ENCODE measurements around the gene RAP2A.

Gene RAP2A

GRCh38 chr13:97448503-97449251 lies 14.7 kb downstream of the RAP2A start:
- no peak for DNase-seq (ENCODE audit: low spot score)

- DNase-seq (ENCODE audit: low spot score): no peak
These were observed 20.7 kb downstream of the RAP2A start for GRCh38 chr13:97454699-97455098.

GRCh38 chr13:97456047-97456446 lies 22.1 kb downstream of the RAP2A start:
- DNase-seq (ENCODE audit: low spot score): no peak

GRCh38 chr13:97459215-97459777 lies 25.3 kb downstream of the RAP2A start:
- DNase-seq (ENCODE audit: low spot score): no peak

GRCh38 chr13:97460004-97460775 lies 26.2 kb downstream of the RAP2A start:
- no peak for DNase-seq (ENCODE audit: low spot score)

GRCh38 chr13:97460853-97461252 lies 26.9 kb downstream of the RAP2A start:
- no peak for DNase-seq (ENCODE audit: low spot score)

- no peak for DNase-seq (ENCODE audit: low spot score)
These were observed 30.6 kb downstream of the RAP2A start for GRCh38 chr13:97464561-97464960.

- DNase-seq (ENCODE audit: low spot score): no peak
These were observed 32.8 kb downstream of the RAP2A start for GRCh38 chr13:97466722-97467121.

GRCh38 chr13:97468331-97468730 lies 34.4 kb downstream of the RAP2A start:
- DNase-seq (ENCODE audit: low spot score): peak; percentile 0

GRCh38 chr13:97471711-97472110 lies 37.7 kb downstream of the RAP2A start:
- no peak for DNase-seq (ENCODE audit: low spot score)

GRCh38 chr13:97474349-97474980 lies 40.5 kb downstream of the RAP2A start:
- no peak for DNase-seq (ENCODE audit: low spot score)

- no peak for DNase-seq (ENCODE audit: low spot score)
These were observed 41.0 kb downstream of the RAP2A start for GRCh38 chr13:97475011-97475410.

GRCh38 chr13:97477844-97478243 lies 43.9 kb downstream of the RAP2A start:
- DNase-seq (ENCODE audit: low spot score): no peak

GRCh38 chr13:97478247-97478646 lies 44.3 kb downstream of the RAP2A start:
- DNase-seq (ENCODE audit: low spot score): no peak

- DNase-seq (ENCODE audit: low spot score): no peak
These were observed 49.5 kb downstream of the RAP2A start for GRCh38 chr13:97483465-97483864.

- DNase-seq (ENCODE audit: low spot score): no peak
These were observed 50.3 kb downstream of the RAP2A start for GRCh38 chr13:97484301-97484700.

- no peak for DNase-seq (ENCODE audit: low spot score)
These were observed 51.4 kb downstream of the RAP2A start for GRCh38 chr13:97485320-97485719.

- no peak for DNase-seq (ENCODE audit: low spot score)
These were observed 56.8 kb downstream of the RAP2A start for GRCh38 chr13:97490702-97491307.

GRCh38 chr13:97491452-97491851 lies 57.5 kb downstream of the RAP2A start:
- DNase-seq (ENCODE audit: low spot score): no peak

- DNase-seq (ENCODE audit: low spot score): no peak
These were observed 58.3 kb downstream of the RAP2A start for GRCh38 chr13:97492257-97492656.

GRCh38 chr13:97492684-97493371 lies 58.9 kb downstream of the RAP2A start:
- no peak for DNase-seq (ENCODE audit: low spot score)

GRCh38 chr13:97493456-97493855 lies 59.5 kb downstream of the RAP2A start:
- DNase-seq (ENCODE audit: low spot score): no peak
